Activated B cell treated with CpG ODN at 0.5 μM for 24 hours (primary cell): Measurements from ENCODE around the gene IFNA6. TPM values are rescaled to one million over a fixed set of nuclear protein-coding genes. Genes with fewer than 3 reads are reported as not detected.
A peak's percentile ranks its signal among the peaks of the same experiment; 100 is the strongest.

Experiments used
- ATAC-seq: fragments of 200-7000 bp; cut with Tn5 transposase; one replicate; pipeline ENCODE4 v1.10.0; 2021; ENCODE audit warnings: low read depth, mild to moderate bottlenecking, moderate library complexity
- CTCF ChIA-PET: fragments of 350-600 bp; sonication (Branson Sonifier 250); formaldehyde crosslinking; loops from one replicate; lab custom pipeline; 2021; ENCODE audit warnings: antibody characterized with exemption; lab: Charles Lee
- POLR2A ChIA-PET: fragments of 350-600 bp; sonication (Branson Sonifier 250); formaldehyde crosslinking; loops from one replicate; lab custom pipeline; 2021; ENCODE audit warnings: antibody characterized with exemption; lab: Charles Lee
- DNase-seq: peaks from one replicate; pipeline ENCODE4 v3.0.0; 2022
- H3K27ac Mint-ChIP-seq: one replicate; pipeline ENCODE4 v1.8.0; 2020; ENCODE audit warnings: mixed read lengths
- H3K27me3 Mint-ChIP-seq: one replicate; pipeline ENCODE4 v1.8.0; 2021; ENCODE audit warnings: mixed read lengths
- H3K36me3 Mint-ChIP-seq: one replicate; pipeline ENCODE4 v1.8.0; 2021; ENCODE audit warnings: low read depth, mixed read lengths
- H3K4me1 Mint-ChIP-seq: one replicate; pipeline ENCODE4 v1.8.0; 2021; ENCODE audit warnings: mixed read lengths
- H3K4me3 Mint-ChIP-seq: one replicate; pipeline ENCODE4 v1.8.0; 2020; ENCODE audit warnings: mild to moderate bottlenecking, mixed read lengths
- H3K9me3 Mint-ChIP-seq: one replicate; pipeline ENCODE4 v1.8.0; 2020; ENCODE audit warnings: mixed read lengths
- CTCF ChIP-seq: fragments of 200-600 bp; IDR thresholded peaks from one replicate; pipeline ENCODE4 v1.8.0; 2022; ENCODE audit warnings: antibody characterized with exemption, mild to moderate bottlenecking
- intact Hi-C: fragments of 100-400 bp; cut with micrococcal nuclease; formaldehyde crosslinking; loops from one replicate; pipeline ENCODE4 v1.15.1; 2024
- total RNA-seq: library from RNA; stranded (reverse); gene quantifications from 2 replicates; pipeline ENCODE4 v1.2.3, GENCODE V29; 2022

The IFNA6 gene
- total RNA-seq, 1 donor from 2014 or later = not detected

GRCh38 chr9:21340735-21341134, 10.0 kb downstream of the IFNA6 start:
- POLR2A ChIA-PET = no interaction called here
- intact Hi-C loops = no loop called here

GRCh38 chr9:21336457-21336856, 14.2 kb downstream of the IFNA6 start:
- ChIA-PET CTCF (interaction anchor here (1.1 to 1.2 kb wide), 2 partner anchors 10 to 59 kb away, joined by 5 to 6 read pairs; no protein-coding TSS in a partner anchor), POLR2A (no interaction called here)
- H3K27me3 Mint-ChIP-seq = peaks cover 15% of the 10 kb centered on the region
- peaks cover 38% of the 10 kb centered on the region for H3K4me1 Mint-ChIP-seq
- ATAC-seq (no peak), DNase-seq (no peak)
- peaks cover 18% of the 10 kb centered on the region for H3K36me3 Mint-ChIP-seq
- H3K4me3 Mint-ChIP-seq = no peak overlapping the region
- TF ChIP-seq CTCF = no peak
- H3K27ac Mint-ChIP-seq = no peak overlapping the region
- intact Hi-C loops = loop anchor here (5.0 to 10.0 kb wide), 3 partner anchors 139 to 661 kb away; partner anchors contain the start of gene FOCAD
- H3K9me3 Mint-ChIP-seq = no peaks in the 10 kb centered on the region

More at GRCh38 chr9:21340735-21341134, 10.0 kb downstream of the IFNA6 start:
- DNase-seq = no peak
- CTCF ChIA-PET = interaction anchor here (1.1 to 1.3 kb wide), 2 partner anchors 11 to 55 kb away, joined by 3 to 5 read pairs; no protein-coding TSS in a partner anchor
- no peak for TF ChIP-seq CTCF
- no peaks in the 10 kb centered on the region for H3K36me3 Mint-ChIP-seq
- ATAC-seq = no peak
- H3K27me3 Mint-ChIP-seq = peaks cover 49% of the 10 kb centered on the region
- H3K4me1 Mint-ChIP-seq = peaks cover 10% of the 10 kb centered on the region
- H3K4me3 Mint-ChIP-seq = no peak overlapping the region
- no peaks in the 10 kb centered on the region for H3K9me3 Mint-ChIP-seq
- H3K27ac Mint-ChIP-seq = no peak overlapping the region

DNA sequence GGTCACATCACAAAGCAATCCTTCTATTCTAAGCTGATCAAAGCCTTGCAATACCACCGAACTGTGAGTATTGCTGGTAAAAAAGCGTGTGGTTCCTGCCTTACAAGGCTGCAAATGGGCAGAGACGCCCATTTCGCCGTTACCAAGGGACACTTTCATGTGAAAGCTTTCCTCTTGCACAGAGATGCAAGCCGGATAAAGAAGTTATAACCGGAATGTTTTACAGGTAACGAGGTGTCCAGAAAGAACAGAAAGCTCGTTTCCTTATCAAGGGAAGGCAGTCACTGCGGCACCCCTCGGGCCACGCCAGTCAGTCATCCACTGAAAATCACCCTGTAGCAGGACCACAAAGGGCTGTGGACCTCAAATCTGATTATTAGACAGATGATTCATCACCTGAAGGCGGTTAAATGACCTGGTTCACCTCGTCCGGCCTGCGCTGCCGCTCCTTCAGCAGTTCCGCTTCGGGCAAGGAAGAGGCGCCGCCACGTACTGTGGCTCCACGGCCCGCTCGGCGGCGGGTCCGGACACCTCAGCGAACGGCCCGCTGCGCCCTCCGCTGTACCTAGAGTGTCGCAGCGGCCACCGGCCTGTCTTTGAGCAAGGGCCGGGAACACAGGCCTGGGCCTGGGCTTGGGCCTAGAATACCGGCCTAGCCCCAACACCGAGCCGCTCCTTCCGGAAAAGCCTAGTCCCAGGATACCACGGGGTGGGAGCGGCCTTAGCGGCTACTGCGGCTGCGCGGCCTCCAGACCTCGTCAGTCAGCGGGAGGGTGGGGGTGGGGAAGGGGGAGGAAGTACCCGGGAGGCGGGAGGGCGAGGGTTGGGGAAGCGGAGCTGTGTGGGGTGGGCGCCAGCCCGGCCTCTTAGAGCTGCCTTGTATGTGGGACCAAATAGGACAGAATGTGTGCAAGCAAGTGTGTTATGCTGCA, 15.7 kb downstream of the IFNA6 start, which contains the start of gene KLHL9:
Gene KLHL9 (minus strand): TSS at position 704 of the 932 bp plus-strand sequence. CDS start 545 bp downstream, at position 159.
- ChIA-PET POLR2A (interaction anchor here (0.6 to 2.0 kb wide), 4 partner anchors 30 to 339 kb away, joined by 4 to 9 read pairs (median 6); no protein-coding TSS in a partner anchor), CTCF (interaction anchor here (0.7 to 7.1 kb wide), 6 partner anchors 9 to 120 kb away, joined by 3 to 50 read pairs (median 5); no protein-coding TSS in a partner anchor)
- peaks cover 50% of the 10 kb centered on the region for H3K4me1 Mint-ChIP-seq
- peak within 1 kb of the TSS; percentile 91 for H3K4me3 Mint-ChIP-seq
- intact Hi-C loops = loop anchor here (1.0 to 10.0 kb wide), 8 partner anchors 9 to 906 kb away; partner anchors contain the start of gene FOCAD
- H3K9me3 Mint-ChIP-seq = no peaks in the 10 kb centered on the region
- peak; percentile 88 for ATAC-seq
- no peak for TF ChIP-seq CTCF
- DNase-seq = peak; percentile 76
- peak within 1 kb of the TSS; percentile 87 for H3K27ac Mint-ChIP-seq
- H3K27me3 Mint-ChIP-seq = peaks cover 7% of the 10 kb centered on the region
- H3K36me3 Mint-ChIP-seq = peaks cover 26% of the 10 kb centered on the region

- TF ChIP-seq CTCF = no peak
- DNase-seq = no peak
- ATAC-seq = no peak
- Mint-ChIP-seq H3K27me3 (no peaks in the 10 kb centered on the region), H3K36me3 (peaks cover 28% of the 10 kb centered on the region), H3K27ac (no peak overlapping the region), H3K4me3 (peak overlapping the region; percentile 91), H3K9me3 (no peaks in the 10 kb centered on the region), H3K4me1 (peaks cover 55% of the 10 kb centered on the region)
- intact Hi-C loops = loop anchor here (10.0 kb wide), 1 partner anchor 648 kb away; the partner anchor contains the start of gene FOCAD
- ChIA-PET CTCF (interaction anchor here (7.1 kb wide), 1 partner anchor 63 kb away, joined by 50 read pairs; no protein-coding TSS in a partner anchor), POLR2A (no interaction called here)
These were observed 17.5 kb downstream of the IFNA6 start for GRCh38 chr9:21333226-21333625.
